ENCODE results near the gene TGFBR3. TPM values are rescaled to one million over a fixed set of nuclear protein-coding genes. Genes with fewer than 3 reads are reported as not detected.

Gene TGFBR3
- total and polyA plus RNA-seq, 4 experiments from 2014 or later = 34.5 to 47.3 (median 42.3) TPM

- Mint-ChIP-seq H3K27me3 (no peaks in the 10 kb centered on the region), H3K27ac (peak overlapping the region in 2 of 7 donors; percentile 43 to 52), H3K9me3 (peaks cover 0 to 9% (median 0%) of the 10 kb centered on the region in 8 donors), H3K4me3 (no peak overlapping the region), H3K36me3 (peaks cover 0 to 3% of the 10 kb centered on the region in 2 donors), H3K4me1 (peaks cover 25 to 61% (median 45%) of the 10 kb centered on the region in 4 donors)
- intact Hi-C loops (cut with micrococcal nuclease) = no loop called here
- Histone ChIP-seq H3K27ac (ENCODE audit: low read depth, low read length) (no peak overlapping the region), H3K36me3 (ENCODE audit: insufficient read depth, low read length) (no peaks in the 10 kb centered on the region), H3K4me3 (ENCODE audit: low read length in 2 of 2) (no peak overlapping the region), H3K9me3 (ENCODE audit: control insufficient read depth in 1 of 2, low read length in 2 of 2) (no peaks in the 10 kb centered on the region), H3K4me1 (ENCODE audit: insufficient read depth, low read length) (peaks cover 23% of the 10 kb centered on the region), H3K27me3 (ENCODE audit: insufficient read depth, low read length) (no peaks in the 10 kb centered on the region)
- ChIA-PET CTCF (ENCODE audit: partially characterized antibody) (interaction anchor here (1.2 to 2.4 kb wide), 2 partner anchors 12 kb away, joined by 3 to 8 read pairs; no protein-coding TSS in a partner anchor), POLR2A (ENCODE audit: partially characterized antibody) (interaction anchor here (0.6 to 1.4 kb wide), 2 partner anchors 13 to 33 kb away, joined by 3 to 5 read pairs; no protein-coding TSS in a partner anchor)
- DNase-seq = no peak
Observed at GRCh38 chr1:91817211-91817905, 68.6 kb downstream of the TGFBR3 start.

DNA sequence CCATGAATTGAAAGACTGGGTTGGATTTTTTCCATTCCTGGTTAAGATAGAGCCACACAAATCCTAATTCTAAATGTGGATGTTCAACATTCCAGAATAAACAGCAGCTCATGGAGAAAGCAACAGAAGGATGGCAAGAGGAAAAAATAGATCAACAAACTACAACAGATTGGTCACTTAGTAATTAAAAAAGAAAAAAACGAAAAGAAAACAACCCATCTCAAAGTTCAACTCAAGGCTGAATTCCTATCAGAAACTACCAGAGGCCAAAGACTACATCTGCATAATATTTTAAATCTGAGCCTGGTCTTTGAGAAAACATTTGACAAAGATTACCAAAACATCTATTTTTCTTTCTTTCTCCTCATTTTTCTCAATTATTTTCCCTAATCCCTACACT, 69.9 kb downstream of the TGFBR3 start:
- peak overlapping the region in 1 of 8 donors; percentile 46 for H3K4me3 Mint-ChIP-seq
- ChIA-PET POLR2A (ENCODE audit: partially characterized antibody) (interaction anchor here (0.7 to 1.4 kb wide), 2 partner anchors 12 to 44 kb away, joined by 3 to 5 read pairs; no protein-coding TSS in a partner anchor), CTCF (ENCODE audit: partially characterized antibody) (interaction anchor here (2.4 kb wide), 1 partner anchor 11 kb away, joined by 8 read pairs; no protein-coding TSS in a partner anchor)
- Histone ChIP-seq H3K9me3 (ENCODE audit: control insufficient read depth in 1 of 2, low read length in 2 of 2) (no peaks in the 10 kb centered on the region), H3K4me3 (ENCODE audit: low read length in 2 of 2) (no peak overlapping the region), H3K27me3 (ENCODE audit: insufficient read depth, low read length) (no peaks in the 10 kb centered on the region), H3K4me1 (ENCODE audit: insufficient read depth, low read length) (peaks cover 29% of the 10 kb centered on the region), H3K27ac (ENCODE audit: low read depth, low read length) (no peak overlapping the region), H3K36me3 (ENCODE audit: insufficient read depth, low read length) (no peaks in the 10 kb centered on the region)
- DNase-seq = no peak
- H3K9me3 Mint-ChIP-seq = peaks cover 0 to 8% (median 0%) of the 10 kb centered on the region in 8 donors
- no peaks in the 10 kb centered on the region for H3K27me3 Mint-ChIP-seq
- peak overlapping the region in 1 of 7 donors; percentile 65 for H3K27ac Mint-ChIP-seq
- no peaks in the 10 kb centered on the region for H3K36me3 Mint-ChIP-seq
- peaks cover 24 to 63% (median 45%) of the 10 kb centered on the region in 4 donors for H3K4me1 Mint-ChIP-seq
- intact Hi-C loops (cut with micrococcal nuclease) = no loop called here

- POLR2A ChIA-PET (ENCODE audit: partially characterized antibody) = no interaction called here
- Mint-ChIP-seq H3K9me3 (peaks cover 0 to 8% (median 0%) of the 10 kb centered on the region in 8 donors), H3K4me1 (peaks cover 32 to 74% (median 52%) of the 10 kb centered on the region in 4 donors), H3K27ac (peak overlapping the region in 3 of 7 donors; percentile 3 to 25 (median 15)), H3K4me3 (no peak overlapping the region), H3K27me3 (no peaks in the 10 kb centered on the region), H3K36me3 (no peaks in the 10 kb centered on the region)
- Histone ChIP-seq H3K27ac (ENCODE audit: low read depth, low read length) (no peak overlapping the region), H3K36me3 (ENCODE audit: insufficient read depth, low read length) (no peaks in the 10 kb centered on the region), H3K9me3 (ENCODE audit: control insufficient read depth in 1 of 2, low read length in 2 of 2) (no peaks in the 10 kb centered on the region), H3K4me1 (ENCODE audit: insufficient read depth, low read length) (peaks cover 44% of the 10 kb centered on the region), H3K27me3 (ENCODE audit: insufficient read depth, low read length) (no peaks in the 10 kb centered on the region), H3K4me3 (ENCODE audit: low read length in 2 of 2) (no peak overlapping the region)
- no peak for DNase-seq
- CTCF ChIA-PET (ENCODE audit: partially characterized antibody) = no interaction called here
- intact Hi-C loops (cut with micrococcal nuclease) = no loop called here
Observed at GRCh38 chr1:91814448-91814847, 71.5 kb downstream of the TGFBR3 start.

DNA sequence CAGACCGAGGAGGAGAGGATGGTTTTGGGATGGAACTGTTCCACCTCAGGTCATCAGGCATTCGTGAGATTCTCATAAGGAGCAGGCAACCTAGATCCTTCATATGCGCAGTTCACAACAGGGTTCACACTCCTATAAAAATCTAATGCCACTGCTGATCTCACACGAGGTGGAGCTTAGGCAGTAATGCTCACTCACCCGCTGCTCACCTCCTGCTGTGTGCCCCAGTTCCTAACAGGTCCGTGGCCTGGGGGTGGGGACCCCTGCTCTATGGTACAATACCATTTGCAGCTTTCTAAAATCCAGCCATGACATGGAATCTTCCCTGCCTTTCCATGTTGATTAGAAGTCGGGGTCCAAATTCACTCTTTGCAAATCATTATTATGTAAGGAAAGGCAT, 72.1 kb downstream of the TGFBR3 start:
- peaks cover 50% of the 10 kb centered on the region for H3K4me1 ChIP-seq (ENCODE audit: insufficient read depth, low read length)
- Mint-ChIP-seq H3K4me1 (peaks cover 37 to 76% (median 56%) of the 10 kb centered on the region in 4 donors), H3K4me3 (no peak overlapping the region), H3K27ac (peak overlapping the region in 1 of 7 donors; percentile 15), H3K27me3 (no peaks in the 10 kb centered on the region), H3K36me3 (no peaks in the 10 kb centered on the region), H3K9me3 (peaks cover 0 to 5% (median 0%) of the 10 kb centered on the region in 8 donors)
- no peak overlapping the region for H3K27ac ChIP-seq (ENCODE audit: low read depth, low read length)
- POLR2A ChIA-PET (ENCODE audit: partially characterized antibody) = no interaction called here
- no peaks in the 10 kb centered on the region for H3K36me3 ChIP-seq (ENCODE audit: insufficient read depth, low read length)
- intact Hi-C loops (cut with micrococcal nuclease) = no loop called here
- H3K9me3 ChIP-seq (ENCODE audit: control insufficient read depth in 1 of 2, low read length in 2 of 2) = no peaks in the 10 kb centered on the region
- H3K4me3 ChIP-seq (ENCODE audit: low read length in 2 of 2) = no peak overlapping the region
- DNase-seq = no peak
- no peaks in the 10 kb centered on the region for H3K27me3 ChIP-seq (ENCODE audit: insufficient read depth, low read length)
- CTCF ChIA-PET (ENCODE audit: partially characterized antibody) = no interaction called here

DNA sequence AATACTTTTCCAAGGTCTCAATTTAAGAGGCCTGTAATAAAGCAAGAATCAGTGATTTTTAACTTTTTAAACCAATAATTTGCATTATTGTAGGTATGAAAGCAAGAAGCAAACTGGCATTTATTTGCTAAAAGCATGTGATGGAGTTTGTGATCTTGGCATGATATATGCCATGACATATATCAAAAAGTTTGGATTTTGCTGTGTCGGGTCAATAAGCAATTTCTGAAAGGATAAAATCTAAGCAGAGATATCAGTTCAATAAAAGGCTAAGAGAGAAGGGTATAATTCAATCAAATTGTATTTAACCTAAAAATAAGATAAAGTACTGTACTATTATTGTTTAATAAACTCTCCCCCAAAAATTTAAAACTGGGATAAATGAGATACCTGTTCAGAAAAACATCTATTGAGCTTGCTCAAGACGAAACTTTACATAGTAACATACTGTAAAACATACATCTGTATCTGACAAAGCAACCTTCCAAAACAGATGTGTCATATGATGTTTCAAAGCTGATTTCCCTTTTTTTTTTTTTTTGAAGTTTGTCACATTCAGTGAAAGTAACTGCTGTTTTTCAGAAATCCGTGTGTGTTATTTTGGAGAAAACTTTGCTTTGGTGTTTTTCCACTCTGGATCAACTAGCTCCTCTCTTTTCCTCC, 74.5 kb downstream of the TGFBR3 start:
- H3K27ac Mint-ChIP-seq = peak overlapping the region in 4 of 7 donors; percentile 18 to 67 (median 52)

DNA sequence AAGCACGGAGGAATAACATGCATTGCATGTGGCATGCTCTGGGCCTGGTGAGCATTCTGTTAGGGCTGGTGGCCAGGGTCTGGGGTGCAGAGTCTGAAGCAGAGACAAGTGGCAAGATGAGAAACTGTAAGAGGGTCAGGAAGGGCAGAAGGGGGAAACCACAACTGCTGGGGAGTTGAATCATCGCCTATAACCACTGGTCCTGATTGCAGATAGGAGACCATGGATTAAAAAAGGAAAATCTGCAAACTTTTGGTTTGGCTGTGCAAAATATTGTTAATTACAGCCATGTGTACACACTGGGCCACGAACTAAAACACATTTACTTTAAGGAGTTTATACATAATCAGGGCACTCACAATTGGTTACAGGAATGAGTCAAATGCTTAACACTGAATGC, 76.6 kb downstream of the TGFBR3 start:
- Histone ChIP-seq H3K27ac (ENCODE audit: low read depth, low read length) (no peak overlapping the region), H3K4me3 (ENCODE audit: low read length in 2 of 2) (no peak overlapping the region), H3K36me3 (ENCODE audit: insufficient read depth, low read length) (no peaks in the 10 kb centered on the region), H3K9me3 (ENCODE audit: control insufficient read depth in 1 of 2, low read length in 2 of 2) (no peaks in the 10 kb centered on the region), H3K4me1 (ENCODE audit: insufficient read depth, low read length) (peaks cover 64% of the 10 kb centered on the region), H3K27me3 (ENCODE audit: insufficient read depth, low read length) (no peaks in the 10 kb centered on the region)
- Mint-ChIP-seq H3K9me3 (no peaks in the 10 kb centered on the region), H3K27ac (peak overlapping the region; percentile 8 to 97 (median 80)), H3K36me3 (peaks cover 0 to 3% of the 10 kb centered on the region in 2 donors), H3K27me3 (no peaks in the 10 kb centered on the region), H3K4me3 (peak overlapping the region in 1 of 8 donors; percentile 31), H3K4me1 (peaks cover 42 to 76% (median 61%) of the 10 kb centered on the region in 4 donors)
- ChIA-PET POLR2A (ENCODE audit: partially characterized antibody) (interaction anchor here (1.3 kb wide), 1 partner anchor 76 kb away, joined by 3 read pairs; no protein-coding TSS in a partner anchor), CTCF (ENCODE audit: partially characterized antibody) (interaction anchor here (1.1 to 1.7 kb wide), 2 partner anchors 18 to 368 kb away, joined by 3 read pairs; no protein-coding TSS in a partner anchor)
- no peak for DNase-seq
- intact Hi-C loops (cut with micrococcal nuclease) = loop anchor here (10.0 kb wide), 2 partner anchors 675 to 1175 kb away; partner anchors contain the start of gene GFI1

More for the DNA sequence above, 74.5 kb downstream of the TGFBR3 start:
- CTCF ChIA-PET (ENCODE audit: partially characterized antibody) = interaction anchor here (1.0 to 2.3 kb wide), 3 partner anchors 21 to 299 kb away, joined by 3 to 6 read pairs (median 3); no protein-coding TSS in a partner anchor
- no peaks in the 10 kb centered on the region for H3K9me3 ChIP-seq (ENCODE audit: control insufficient read depth in 1 of 2, low read length in 2 of 2)
- H3K4me3 ChIP-seq (ENCODE audit: low read length in 2 of 2) = no peak overlapping the region
- no peaks in the 10 kb centered on the region for H3K36me3 ChIP-seq (ENCODE audit: insufficient read depth, low read length)
- Mint-ChIP-seq H3K4me1 (peaks cover 31 to 70% (median 53%) of the 10 kb centered on the region in 4 donors), H3K4me3 (no peak overlapping the region), H3K27me3 (no peaks in the 10 kb centered on the region), H3K36me3 (no peaks in the 10 kb centered on the region), H3K9me3 (peaks cover 0 to 4% (median 0%) of the 10 kb centered on the region in 8 donors)
- POLR2A ChIA-PET (ENCODE audit: partially characterized antibody) = no interaction called here
- DNase-seq = no peak
- intact Hi-C loops (cut with micrococcal nuclease) = no loop called here
- no peak overlapping the region for H3K27ac ChIP-seq (ENCODE audit: low read depth, low read length)
- H3K27me3 ChIP-seq (ENCODE audit: insufficient read depth, low read length) = no peaks in the 10 kb centered on the region
- H3K4me1 ChIP-seq (ENCODE audit: insufficient read depth, low read length) = peaks cover 43% of the 10 kb centered on the region
